Osteocyte (in vitro differentiated cells): Measurements from ENCODE around the gene TRMT10B. TPM values are rescaled to one million over a fixed set of nuclear protein-coding genes. Genes with fewer than 3 reads are reported as not detected.
A peak's percentile ranks its signal among the peaks of the same experiment; 100 is the strongest.

Source experiments
- DNase-seq: peaks from one replicate; pipeline ENCODE4 v3.0.0; 2021; ENCODE audit warnings: mixed read lengths; ENCODE audit not compliant: unreplicated experiment; ENCODE audit errors: extremely low spot score
- H3K27ac Mint-ChIP-seq: one replicate; pipeline ENCODE4 v1.8.0; 2021; ENCODE audit warnings: mild to moderate bottlenecking, mixed read lengths; ENCODE audit not compliant: unreplicated experiment
- H3K27me3 Mint-ChIP-seq: one replicate; pipeline ENCODE4 v1.8.0; 2021; ENCODE audit warnings: mixed read lengths; ENCODE audit not compliant: unreplicated experiment
- H3K36me3 Mint-ChIP-seq: one replicate; pipeline ENCODE4 v1.8.0; 2021; ENCODE audit warnings: mixed read lengths; ENCODE audit not compliant: unreplicated experiment
- H3K4me1 Mint-ChIP-seq: one replicate; pipeline ENCODE4 v1.8.0; 2021; ENCODE audit warnings: mixed read lengths; ENCODE audit not compliant: unreplicated experiment
- H3K4me3 Mint-ChIP-seq: one replicate; pipeline ENCODE4 v1.8.0; 2021; ENCODE audit warnings: mild to moderate bottlenecking, moderate library complexity, mixed read lengths; ENCODE audit not compliant: unreplicated experiment
- H3K9me3 Mint-ChIP-seq: one replicate; pipeline ENCODE4 v1.8.0; 2021; ENCODE audit warnings: mixed read lengths; ENCODE audit not compliant: unreplicated experiment
- CTCF ChIP-seq: fragments of 200-600 bp; sonication (generic); IDR thresholded peaks from 2 replicates; pipeline ENCODE4 v1.5.0; 2021; ENCODE audit warnings: antibody characterized with exemption, mild to moderate bottlenecking, moderate library complexity
- long read RNA-seq: library from polyadenylated mRNA; unstranded; transcript quantifications from one replicate; pipeline ENCODE4 v2.0.0, GENCODE V29; 2021
- total RNA-seq: library from RNA; stranded (reverse); gene quantifications from 2 replicates; pipeline ENCODE4 v1.2.1, GENCODE V29; 2021

The TRMT10B gene
- 9.7 and 10.8 TPM in 2 replicates for total RNA-seq
- long read RNA-seq, partial matches to known transcripts = 6 of 23 reads
- long read RNA-seq, other reads (novel, unspliced or antisense) = 14 of 23 reads

GRCh38 chr9:37753489-37754190 lies at the start of gene TRMT10B:
Gene TRMT10B, plus strand, starts transcription at chr9:37753805. Its CDS starts 8,127 bp downstream, at chr9:37761932.
- Mint-ChIP-seq H3K4me1 (peaks cover 10% of the 10 kb centered on the region), H3K4me3 (peak within 1 kb of the TSS; percentile 99), H3K9me3 (no peaks in the 10 kb centered on the region), H3K27ac (peak within 1 kb of the TSS; percentile 97), H3K27me3 (peaks cover 3% of the 10 kb centered on the region), H3K36me3 (peaks cover 6% of the 10 kb centered on the region)
- DNase-seq = peak; percentile 89
- no peak for TF ChIP-seq CTCF

- peaks cover 78% of the 10 kb centered on the region for H3K27me3 Mint-ChIP-seq
- H3K9me3 Mint-ChIP-seq = no peaks in the 10 kb centered on the region
Measured at GRCh38 chr9:37705787-37706186, 47.8 kb upstream of the TRMT10B start.

GRCh38 chr9:37706290-37706689 lies 47.3 kb upstream of the TRMT10B start:
- Mint-ChIP-seq H3K27me3 (peaks cover 78% of the 10 kb centered on the region), H3K4me1 (no peaks in the 10 kb centered on the region), H3K9me3 (no peaks in the 10 kb centered on the region), H3K27ac (no peak overlapping the region), H3K4me3 (no peak overlapping the region), H3K36me3 (no peaks in the 10 kb centered on the region)
- no peak for DNase-seq
- no peak for TF ChIP-seq CTCF

More at GRCh38 chr9:37705787-37706186, 47.8 kb upstream of the TRMT10B start:
- no peaks in the 10 kb centered on the region for H3K36me3 Mint-ChIP-seq
- no peak overlapping the region for H3K4me3 Mint-ChIP-seq
- no peak for TF ChIP-seq CTCF
- H3K4me1 Mint-ChIP-seq = no peaks in the 10 kb centered on the region
- no peak for DNase-seq
- H3K27ac Mint-ChIP-seq = no peak overlapping the region

GRCh38 chr9:37707748-37708147 lies 45.9 kb upstream of the TRMT10B start:
- DNase-seq = no peak
- Mint-ChIP-seq H3K4me3 (no peak overlapping the region), H3K4me1 (no peaks in the 10 kb centered on the region), H3K27me3 (peaks cover 70% of the 10 kb centered on the region), H3K36me3 (no peaks in the 10 kb centered on the region), H3K9me3 (no peaks in the 10 kb centered on the region), H3K27ac (no peak overlapping the region)
- no peak for TF ChIP-seq CTCF

- Mint-ChIP-seq H3K27me3 (peaks cover 71% of the 10 kb centered on the region), H3K9me3 (no peaks in the 10 kb centered on the region), H3K27ac (no peak overlapping the region), H3K4me3 (no peak overlapping the region), H3K4me1 (no peaks in the 10 kb centered on the region), H3K36me3 (no peaks in the 10 kb centered on the region)
- no peak for TF ChIP-seq CTCF
- no peak for DNase-seq
Measured at GRCh38 chr9:37710046-37710445, 43.6 kb upstream of the TRMT10B start.
